WTC11 (cell line): ENCODE measurements around the gene FRMD4A. TPM values are rescaled to one million over a fixed set of nuclear protein-coding genes. Genes with fewer than 3 reads are reported as not detected.
"Not testable (repeated sequence)": the region's sequence is repeated elsewhere in the genome, so short reads cannot be mapped to it uniquely, and the experiment has no call there.

Experiments
- ATAC-seq: fragments of 200-7000 bp; cut with Tn5 transposase; 2 replicates; pipeline ENCODE4 v1.10.0; 2021; ENCODE audit warnings: mild to moderate bottlenecking, moderate library complexity
- CTCF ChIA-PET: fragments of 300-600 bp; sonication (Branson Sonifier 250); formaldehyde crosslinking; loops from one replicate; lab custom pipeline; 2021; ENCODE audit warnings: antibody characterized with exemption; lab: Charles Lee
- POLR2A ChIA-PET: fragments of 350-600 bp; sonication (Branson Sonifier 250); formaldehyde crosslinking; loops from one replicate; lab custom pipeline; 2021; ENCODE audit warnings: antibody characterized with exemption; lab: Charles Lee
- DNase-seq: peaks from one replicate; pipeline ENCODE4 v3.0.0; 2021; ENCODE audit warnings: low spot score
- H3K27ac Mint-ChIP-seq: 2 replicates; pipeline ENCODE4 v1.8.0; 2021; ENCODE audit warnings: mixed read lengths
- H3K27me3 Mint-ChIP-seq: 2 replicates; pipeline ENCODE4 v1.8.0; 2021; ENCODE audit warnings: low read depth, mild to moderate bottlenecking, moderate library complexity, mixed read lengths
- H3K36me3 Mint-ChIP-seq: 2 replicates; pipeline ENCODE4 v1.8.0; 2021; ENCODE audit warnings: mixed read lengths
- H3K4me1 Mint-ChIP-seq: 2 replicates; pipeline ENCODE4 v1.8.0; 2022; ENCODE audit warnings: mixed read lengths
- H3K4me3 Mint-ChIP-seq: 2 replicates; pipeline ENCODE4 v1.8.0; 2021; ENCODE audit warnings: mild to moderate bottlenecking, moderate library complexity, mixed read lengths
- H3K9me3 Mint-ChIP-seq: 2 replicates; pipeline ENCODE4 v1.8.0; 2021; ENCODE audit warnings: mixed read lengths
- FOXJ3 ChIP-seq: sonication (generic); formaldehyde crosslinking; IDR thresholded peaks from 2 replicates; pipeline ENCODE4 v1.9.0; 2021; ENCODE audit warnings: missing genetic modification reagents, mild to moderate bottlenecking, borderline replicate concordance
- FOXK1 ChIP-seq: sonication (generic); formaldehyde crosslinking; IDR thresholded peaks from 2 replicates; pipeline ENCODE4 v1.8.0; 2022; ENCODE audit warnings: mild to moderate bottlenecking, moderate library complexity, missing genetic modification reagents
- GTF2I ChIP-seq: fragments of 250-450 bp; sonication (Bioruptor Pico); conservative IDR thresholded peaks from 2 replicates; pipeline ENCODE4 v1.4.0; 2021; ENCODE audit warnings: mild to moderate bottlenecking
- HMGA2 ChIP-seq: fragments of 250-450 bp; sonication (Bioruptor Pico); IDR thresholded peaks from 2 replicates; pipeline ENCODE4 v1.4.0; 2021; ENCODE audit warnings: mild to moderate bottlenecking, moderate library complexity
- MYBL2 ChIP-seq: sonication (generic); formaldehyde crosslinking; IDR thresholded peaks from 2 replicates; pipeline ENCODE4 v1.8.1; 2023; ENCODE audit warnings: mild to moderate bottlenecking, moderate library complexity, missing genetic modification reagents
- PRRX2 ChIP-seq: fragments of 250-450 bp; sonication (Bioruptor Pico); IDR thresholded peaks from 2 replicates; pipeline ENCODE4 v1.8.0; 2021; ENCODE audit warnings: mild to moderate bottlenecking
- RORB ChIP-seq: fragments of 250-450 bp; sonication (Bioruptor Pico); IDR thresholded peaks from 2 replicates; pipeline ENCODE4 v1.9.0; 2021; ENCODE audit warnings: mild to moderate bottlenecking
- SMAD3 ChIP-seq: sonication (generic); formaldehyde crosslinking; IDR thresholded peaks from 2 replicates; pipeline ENCODE4 v1.8.0; 2022; ENCODE audit warnings: missing genetic modification reagents, mild to moderate bottlenecking, borderline replicate concordance
- ZNF121 ChIP-seq: sonication (generic); formaldehyde crosslinking; IDR thresholded peaks from 2 replicates; pipeline ENCODE4 v1.8.0; 2023; ENCODE audit warnings: missing genetic modification reagents
- ZNF671 ChIP-seq: fragments of 250-450 bp; sonication (Bioruptor Pico); IDR thresholded peaks from 2 replicates; pipeline ENCODE4 v1.8.0; 2021; ENCODE audit warnings: mild to moderate bottlenecking
- total RNA-seq: library from RNA; stranded (reverse); gene quantifications from 3 replicates; pipeline ENCODE4 v1.2.3, GENCODE V29; 2021
- TF ChIP-seq, protein P1 (sequence below): sonication (generic); formaldehyde crosslinking; IDR thresholded peaks from 2 replicates; pipeline ENCODE4 v1.8.0; 2022; ENCODE audit warnings: mild to moderate bottlenecking, missing genetic modification reagents
- TF ChIP-seq, protein P2 (sequence below): fragments of 200-600 bp; IDR thresholded peaks from 2 replicates; pipeline ENCODE4 v1.8.0; 2022; ENCODE audit warnings: antibody characterized with exemption
- TF ChIP-seq, protein P3 (sequence below): fragments of 250-450 bp; sonication (Bioruptor Pico); IDR thresholded peaks from 2 replicates; pipeline ENCODE4 v1.9.0; 2021; ENCODE audit warnings: mild to moderate bottlenecking, borderline replicate concordance
- TF ChIP-seq, protein P4 (sequence below): sonication (generic); formaldehyde crosslinking; conservative IDR thresholded peaks from 2 replicates; pipeline ENCODE4 v1.8.1; 2023; ENCODE audit warnings: mild to moderate bottlenecking, low read depth, missing genetic modification reagents, moderate library complexity
- TF ChIP-seq, protein P5 (sequence below): sonication (generic); formaldehyde crosslinking; IDR thresholded peaks from 2 replicates; pipeline ENCODE4 v1.8.0; 2022; ENCODE audit warnings: mild to moderate bottlenecking, missing genetic modification reagents
- TF ChIP-seq, protein P6 (sequence below): sonication (generic); formaldehyde crosslinking; IDR thresholded peaks from 2 replicates; pipeline ENCODE4 v1.8.1; 2023; ENCODE audit warnings: mild to moderate bottlenecking, missing genetic modification reagents
- TF ChIP-seq, protein P7 (sequence below): sonication (generic); formaldehyde crosslinking; IDR thresholded peaks from 2 replicates; pipeline ENCODE4 v1.8.1; 2022; ENCODE audit warnings: mild to moderate bottlenecking, moderate library complexity, missing genetic modification reagents

The FRMD4A gene
- total RNA-seq, 1 experiment from 2014 or later = 35.5 TPM

DNA sequence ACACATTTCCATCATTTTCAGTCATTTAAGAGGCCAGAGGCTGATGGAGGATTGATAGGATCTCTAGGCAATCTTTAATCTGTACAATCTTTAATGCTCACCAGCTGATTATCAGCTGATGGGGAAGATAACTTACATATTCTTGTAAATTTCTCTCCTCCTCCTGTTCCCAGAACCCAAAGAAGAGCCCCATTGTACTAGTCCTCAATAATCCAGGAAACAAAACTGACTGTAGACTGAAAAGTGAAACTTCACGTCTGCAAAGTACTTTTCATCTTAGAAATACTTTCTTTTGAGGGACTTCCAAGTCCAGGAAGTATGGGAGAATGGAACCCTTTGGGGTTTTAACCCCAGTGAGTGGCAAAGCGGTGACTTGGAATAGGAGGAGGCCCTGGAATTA is 283.3 kb downstream of the FRMD4A start (continued):
- no peak for TF ChIP-seq SMAD3 (CRISPR knock-in tag)

DNA sequence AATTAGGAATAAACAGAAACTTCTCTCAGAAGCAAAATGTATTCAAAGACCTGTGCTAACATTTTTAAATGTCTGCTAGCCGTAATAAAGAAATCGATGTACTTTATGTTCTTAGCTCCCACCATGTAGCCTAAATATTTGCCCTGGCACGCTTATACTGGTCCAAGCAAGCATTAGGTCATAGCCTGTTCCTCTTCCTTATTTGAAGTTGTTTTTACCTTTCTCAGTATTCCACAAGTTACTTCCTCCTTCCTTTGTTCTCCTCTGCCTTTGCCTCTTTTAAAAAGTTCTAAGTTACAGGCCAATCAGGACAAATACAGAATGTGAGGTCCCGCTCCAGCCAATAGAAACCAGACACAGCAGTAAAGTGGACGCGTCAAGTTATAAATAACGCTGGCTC is 288.7 kb downstream of the FRMD4A start:
- H3K4me1 Mint-ChIP-seq, H3K27me3 Mint-ChIP-seq, H3K27ac Mint-ChIP-seq, H3K9me3 Mint-ChIP-seq, POLR2A ChIA-PET, DNase-seq, ATAC-seq, H3K36me3 Mint-ChIP-seq, H3K4me3 Mint-ChIP-seq: not testable (repeated sequence)
- CTCF ChIA-PET = interaction anchor here (2.4 kb wide), 1 partner anchor 10 kb away, joined by 8 read pairs; no protein-coding TSS in a partner anchor

DNA sequence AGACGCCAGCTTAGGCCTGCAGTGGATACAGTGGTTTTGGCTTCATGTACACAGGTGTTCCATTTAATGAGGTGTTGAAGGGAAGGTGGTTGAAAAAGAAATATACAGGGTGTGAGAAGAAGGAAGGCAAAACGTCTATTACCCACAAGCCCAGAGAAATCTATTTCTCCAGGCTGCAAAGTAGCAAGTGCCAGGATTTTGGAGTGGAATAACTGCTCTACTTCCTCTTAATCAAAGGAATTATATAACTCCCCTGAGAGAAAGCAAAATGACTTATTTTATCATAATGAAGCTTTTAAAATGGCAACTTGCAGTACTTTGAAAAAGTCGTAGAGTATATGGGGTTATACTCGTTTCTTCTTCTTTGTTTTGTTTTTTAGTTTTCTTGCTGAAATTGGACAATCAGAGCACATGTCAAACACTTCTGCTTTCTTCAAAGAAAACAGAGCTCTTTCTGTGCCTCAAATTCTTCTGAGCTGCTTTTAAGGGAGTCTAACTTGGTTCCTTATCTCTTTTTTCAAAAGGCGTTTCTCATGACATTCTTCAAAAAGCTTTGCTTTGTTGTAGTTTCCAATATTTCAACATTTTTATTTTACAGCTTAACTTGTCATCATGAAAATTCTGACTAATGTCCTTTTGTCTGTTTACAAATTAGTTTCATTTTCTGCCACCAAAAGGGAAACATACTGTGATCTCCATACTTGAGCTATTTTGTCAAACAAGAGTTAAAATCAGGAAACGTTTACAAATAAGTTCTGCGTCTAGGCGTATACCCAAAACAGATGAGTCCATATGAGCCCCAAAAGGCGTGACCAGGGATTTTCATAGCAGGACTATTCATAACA is 289.7 kb downstream of the FRMD4A start:
- Mint-ChIP-seq H3K27me3 (no peaks in the 10 kb centered on the region), H3K27ac (no peak overlapping the region), H3K4me3 (no peak overlapping the region), H3K9me3 (no peaks in the 10 kb centered on the region), H3K36me3 (no peaks in the 10 kb centered on the region), H3K4me1 (no peaks in the 10 kb centered on the region)
- no peak for DNase-seq
- ATAC-seq = no peak
- ChIA-PET CTCF (interaction anchor here (0.8 to 2.4 kb wide), 2 partner anchors 9 to 135 kb away, joined by 8 read pairs; no protein-coding TSS in a partner anchor), POLR2A (no interaction called here)
- TF ChIP-seq FOXJ3 (no peak), GTF2I (no peak), MYBL2 (CRISPR knock-in tag) (no peak), PRRX2 (CRISPR knock-in tag) (no peak), HMGA2 (CRISPR knock-in tag) (no peak), ZNF121 (CRISPR knock-in tag) (no peak), ZNF671 (CRISPR knock-in tag) (no peak), FOXK1 (CRISPR knock-in tag) (no peak), RORB (CRISPR knock-in tag) (no peak)
- TF ChIP-seq, protein P1, sequence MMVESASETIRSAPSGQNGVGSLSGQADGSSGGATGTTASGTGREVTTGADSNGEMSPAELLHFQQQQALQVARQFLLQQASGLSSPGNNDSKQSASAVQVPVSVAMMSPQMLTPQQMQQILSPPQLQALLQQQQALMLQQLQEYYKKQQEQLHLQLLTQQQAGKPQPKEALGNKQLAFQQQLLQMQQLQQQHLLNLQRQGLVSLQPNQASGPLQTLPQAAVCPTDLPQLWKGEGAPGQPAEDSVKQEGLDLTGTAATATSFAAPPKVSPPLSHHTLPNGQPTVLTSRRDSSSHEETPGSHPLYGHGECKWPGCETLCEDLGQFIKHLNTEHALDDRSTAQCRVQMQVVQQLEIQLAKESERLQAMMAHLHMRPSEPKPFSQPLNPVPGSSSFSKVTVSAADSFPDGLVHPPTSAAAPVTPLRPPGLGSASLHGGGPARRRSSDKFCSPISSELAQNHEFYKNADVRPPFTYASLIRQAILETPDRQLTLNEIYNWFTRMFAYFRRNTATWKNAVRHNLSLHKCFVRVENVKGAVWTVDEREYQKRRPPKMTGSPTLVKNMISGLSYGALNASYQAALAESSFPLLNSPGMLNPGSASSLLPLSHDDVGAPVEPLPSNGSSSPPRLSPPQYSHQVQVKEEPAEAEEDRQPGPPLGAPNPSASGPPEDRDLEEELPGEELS (CRISPR knock-in tag) = no peak
- TF ChIP-seq, protein P2, sequence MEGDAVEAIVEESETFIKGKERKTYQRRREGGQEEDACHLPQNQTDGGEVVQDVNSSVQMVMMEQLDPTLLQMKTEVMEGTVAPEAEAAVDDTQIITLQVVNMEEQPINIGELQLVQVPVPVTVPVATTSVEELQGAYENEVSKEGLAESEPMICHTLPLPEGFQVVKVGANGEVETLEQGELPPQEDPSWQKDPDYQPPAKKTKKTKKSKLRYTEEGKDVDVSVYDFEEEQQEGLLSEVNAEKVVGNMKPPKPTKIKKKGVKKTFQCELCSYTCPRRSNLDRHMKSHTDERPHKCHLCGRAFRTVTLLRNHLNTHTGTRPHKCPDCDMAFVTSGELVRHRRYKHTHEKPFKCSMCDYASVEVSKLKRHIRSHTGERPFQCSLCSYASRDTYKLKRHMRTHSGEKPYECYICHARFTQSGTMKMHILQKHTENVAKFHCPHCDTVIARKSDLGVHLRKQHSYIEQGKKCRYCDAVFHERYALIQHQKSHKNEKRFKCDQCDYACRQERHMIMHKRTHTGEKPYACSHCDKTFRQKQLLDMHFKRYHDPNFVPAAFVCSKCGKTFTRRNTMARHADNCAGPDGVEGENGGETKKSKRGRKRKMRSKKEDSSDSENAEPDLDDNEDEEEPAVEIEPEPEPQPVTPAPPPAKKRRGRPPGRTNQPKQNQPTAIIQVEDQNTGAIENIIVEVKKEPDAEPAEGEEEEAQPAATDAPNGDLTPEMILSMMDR = no peak
- TF ChIP-seq, protein P3, sequence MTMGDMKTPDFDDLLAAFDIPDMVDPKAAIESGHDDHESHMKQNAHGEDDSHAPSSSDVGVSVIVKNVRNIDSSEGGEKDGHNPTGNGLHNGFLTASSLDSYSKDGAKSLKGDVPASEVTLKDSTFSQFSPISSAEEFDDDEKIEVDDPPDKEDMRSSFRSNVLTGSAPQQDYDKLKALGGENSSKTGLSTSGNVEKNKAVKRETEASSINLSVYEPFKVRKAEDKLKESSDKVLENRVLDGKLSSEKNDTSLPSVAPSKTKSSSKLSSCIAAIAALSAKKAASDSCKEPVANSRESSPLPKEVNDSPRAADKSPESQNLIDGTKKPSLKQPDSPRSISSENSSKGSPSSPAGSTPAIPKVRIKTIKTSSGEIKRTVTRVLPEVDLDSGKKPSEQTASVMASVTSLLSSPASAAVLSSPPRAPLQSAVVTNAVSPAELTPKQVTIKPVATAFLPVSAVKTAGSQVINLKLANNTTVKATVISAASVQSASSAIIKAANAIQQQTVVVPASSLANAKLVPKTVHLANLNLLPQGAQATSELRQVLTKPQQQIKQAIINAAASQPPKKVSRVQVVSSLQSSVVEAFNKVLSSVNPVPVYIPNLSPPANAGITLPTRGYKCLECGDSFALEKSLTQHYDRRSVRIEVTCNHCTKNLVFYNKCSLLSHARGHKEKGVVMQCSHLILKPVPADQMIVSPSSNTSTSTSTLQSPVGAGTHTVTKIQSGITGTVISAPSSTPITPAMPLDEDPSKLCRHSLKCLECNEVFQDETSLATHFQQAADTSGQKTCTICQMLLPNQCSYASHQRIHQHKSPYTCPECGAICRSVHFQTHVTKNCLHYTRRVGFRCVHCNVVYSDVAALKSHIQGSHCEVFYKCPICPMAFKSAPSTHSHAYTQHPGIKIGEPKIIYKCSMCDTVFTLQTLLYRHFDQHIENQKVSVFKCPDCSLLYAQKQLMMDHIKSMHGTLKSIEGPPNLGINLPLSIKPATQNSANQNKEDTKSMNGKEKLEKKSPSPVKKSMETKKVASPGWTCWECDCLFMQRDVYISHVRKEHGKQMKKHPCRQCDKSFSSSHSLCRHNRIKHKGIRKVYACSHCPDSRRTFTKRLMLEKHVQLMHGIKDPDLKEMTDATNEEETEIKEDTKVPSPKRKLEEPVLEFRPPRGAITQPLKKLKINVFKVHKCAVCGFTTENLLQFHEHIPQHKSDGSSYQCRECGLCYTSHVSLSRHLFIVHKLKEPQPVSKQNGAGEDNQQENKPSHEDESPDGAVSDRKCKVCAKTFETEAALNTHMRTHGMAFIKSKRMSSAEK (CRISPR knock-in tag) = no peak
- TF ChIP-seq, protein P4, sequence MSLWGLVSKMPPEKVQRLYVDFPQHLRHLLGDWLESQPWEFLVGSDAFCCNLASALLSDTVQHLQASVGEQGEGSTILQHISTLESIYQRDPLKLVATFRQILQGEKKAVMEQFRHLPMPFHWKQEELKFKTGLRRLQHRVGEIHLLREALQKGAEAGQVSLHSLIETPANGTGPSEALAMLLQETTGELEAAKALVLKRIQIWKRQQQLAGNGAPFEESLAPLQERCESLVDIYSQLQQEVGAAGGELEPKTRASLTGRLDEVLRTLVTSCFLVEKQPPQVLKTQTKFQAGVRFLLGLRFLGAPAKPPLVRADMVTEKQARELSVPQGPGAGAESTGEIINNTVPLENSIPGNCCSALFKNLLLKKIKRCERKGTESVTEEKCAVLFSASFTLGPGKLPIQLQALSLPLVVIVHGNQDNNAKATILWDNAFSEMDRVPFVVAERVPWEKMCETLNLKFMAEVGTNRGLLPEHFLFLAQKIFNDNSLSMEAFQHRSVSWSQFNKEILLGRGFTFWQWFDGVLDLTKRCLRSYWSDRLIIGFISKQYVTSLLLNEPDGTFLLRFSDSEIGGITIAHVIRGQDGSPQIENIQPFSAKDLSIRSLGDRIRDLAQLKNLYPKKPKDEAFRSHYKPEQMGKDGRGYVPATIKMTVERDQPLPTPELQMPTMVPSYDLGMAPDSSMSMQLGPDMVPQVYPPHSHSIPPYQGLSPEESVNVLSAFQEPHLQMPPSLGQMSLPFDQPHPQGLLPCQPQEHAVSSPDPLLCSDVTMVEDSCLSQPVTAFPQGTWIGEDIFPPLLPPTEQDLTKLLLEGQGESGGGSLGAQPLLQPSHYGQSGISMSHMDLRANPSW (CRISPR knock-in tag) = no peak
- TF ChIP-seq, protein P5, sequence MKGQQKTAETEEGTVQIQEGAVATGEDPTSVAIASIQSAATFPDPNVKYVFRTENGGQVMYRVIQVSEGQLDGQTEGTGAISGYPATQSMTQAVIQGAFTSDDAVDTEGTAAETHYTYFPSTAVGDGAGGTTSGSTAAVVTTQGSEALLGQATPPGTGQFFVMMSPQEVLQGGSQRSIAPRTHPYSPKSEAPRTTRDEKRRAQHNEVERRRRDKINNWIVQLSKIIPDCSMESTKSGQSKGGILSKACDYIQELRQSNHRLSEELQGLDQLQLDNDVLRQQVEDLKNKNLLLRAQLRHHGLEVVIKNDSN (CRISPR knock-in tag) = no peak
- TF ChIP-seq, protein P6, sequence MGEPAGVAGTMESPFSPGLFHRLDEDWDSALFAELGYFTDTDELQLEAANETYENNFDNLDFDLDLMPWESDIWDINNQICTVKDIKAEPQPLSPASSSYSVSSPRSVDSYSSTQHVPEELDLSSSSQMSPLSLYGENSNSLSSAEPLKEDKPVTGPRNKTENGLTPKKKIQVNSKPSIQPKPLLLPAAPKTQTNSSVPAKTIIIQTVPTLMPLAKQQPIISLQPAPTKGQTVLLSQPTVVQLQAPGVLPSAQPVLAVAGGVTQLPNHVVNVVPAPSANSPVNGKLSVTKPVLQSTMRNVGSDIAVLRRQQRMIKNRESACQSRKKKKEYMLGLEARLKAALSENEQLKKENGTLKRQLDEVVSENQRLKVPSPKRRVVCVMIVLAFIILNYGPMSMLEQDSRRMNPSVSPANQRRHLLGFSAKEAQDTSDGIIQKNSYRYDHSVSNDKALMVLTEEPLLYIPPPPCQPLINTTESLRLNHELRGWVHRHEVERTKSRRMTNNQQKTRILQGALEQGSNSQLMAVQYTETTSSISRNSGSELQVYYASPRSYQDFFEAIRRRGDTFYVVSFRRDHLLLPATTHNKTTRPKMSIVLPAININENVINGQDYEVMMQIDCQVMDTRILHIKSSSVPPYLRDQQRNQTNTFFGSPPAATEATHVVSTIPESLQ (CRISPR knock-in tag) = no peak
- TF ChIP-seq, protein P7, sequence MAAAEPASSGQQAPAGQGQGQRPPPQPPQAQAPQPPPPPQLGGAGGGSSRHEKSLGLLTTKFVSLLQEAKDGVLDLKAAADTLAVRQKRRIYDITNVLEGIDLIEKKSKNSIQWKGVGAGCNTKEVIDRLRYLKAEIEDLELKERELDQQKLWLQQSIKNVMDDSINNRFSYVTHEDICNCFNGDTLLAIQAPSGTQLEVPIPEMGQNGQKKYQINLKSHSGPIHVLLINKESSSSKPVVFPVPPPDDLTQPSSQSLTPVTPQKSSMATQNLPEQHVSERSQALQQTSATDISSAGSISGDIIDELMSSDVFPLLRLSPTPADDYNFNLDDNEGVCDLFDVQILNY (CRISPR knock-in tag) = no peak
